Stimulated activated CD4-positive, alpha-beta T cell treated with anti-CD3 and anti-CD28 coated beads, Interleukin-1b, Interleukin-23, amount 100 ng/mL, for 1 hour (primary cell): Measurements from ENCODE around the gene KRT86.
"Not testable (repeated sequence)": the region's sequence is repeated elsewhere in the genome, so short reads cannot be mapped to it uniquely, and the experiment has no call there.

Source experiments
- DNase-seq, 2 donors: peaks; one replicate each; pipeline ENCODE4 v3.0.0-alpha.2; 2020; ENCODE audit warnings: low read depth in 2 of 2

KRT86 gene

DNA sequence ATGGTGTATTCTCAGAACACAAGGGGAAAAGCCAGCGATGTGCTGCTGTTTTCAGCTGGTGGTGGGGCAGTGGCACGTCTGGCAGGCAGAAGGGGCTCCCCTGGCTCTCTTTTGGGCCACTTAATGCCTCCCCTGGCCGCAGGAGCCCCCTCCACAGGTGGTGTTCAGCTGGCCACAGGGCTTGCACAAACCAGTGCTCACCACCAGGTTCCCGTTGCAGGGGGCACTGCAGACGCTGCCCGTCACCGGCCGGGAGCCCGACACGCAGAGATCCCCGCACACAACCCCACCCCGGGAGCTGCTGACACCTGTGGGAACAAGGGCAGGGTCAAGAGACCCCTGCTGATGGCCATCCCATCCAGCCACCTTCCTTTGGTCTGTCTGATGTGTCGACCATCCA, 40.1 kb downstream of the KRT86 start:
- no peak for DNase-seq

DNA sequence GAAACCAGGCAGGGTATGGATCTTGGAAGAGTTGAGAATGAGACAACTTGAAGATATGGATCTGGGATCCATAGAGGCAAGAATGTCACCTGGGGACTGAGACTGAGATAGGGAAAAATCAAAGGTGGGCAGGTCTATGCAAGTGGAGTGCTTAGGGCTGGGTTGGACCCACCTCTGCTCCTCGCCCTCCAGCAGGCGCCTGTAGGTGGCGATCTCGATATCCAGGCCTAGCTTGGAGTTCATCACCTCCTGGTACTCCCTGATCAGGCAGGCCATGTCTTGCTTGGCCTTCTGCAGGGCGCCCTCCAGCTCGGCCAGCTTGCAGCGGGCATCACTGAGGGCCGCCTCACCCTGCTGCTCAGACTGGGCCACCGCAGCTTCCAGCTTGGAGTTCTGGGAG, 41.3 kb downstream of the KRT86 start:
- DNase-seq, result not testable (repeated sequence)

DNA sequence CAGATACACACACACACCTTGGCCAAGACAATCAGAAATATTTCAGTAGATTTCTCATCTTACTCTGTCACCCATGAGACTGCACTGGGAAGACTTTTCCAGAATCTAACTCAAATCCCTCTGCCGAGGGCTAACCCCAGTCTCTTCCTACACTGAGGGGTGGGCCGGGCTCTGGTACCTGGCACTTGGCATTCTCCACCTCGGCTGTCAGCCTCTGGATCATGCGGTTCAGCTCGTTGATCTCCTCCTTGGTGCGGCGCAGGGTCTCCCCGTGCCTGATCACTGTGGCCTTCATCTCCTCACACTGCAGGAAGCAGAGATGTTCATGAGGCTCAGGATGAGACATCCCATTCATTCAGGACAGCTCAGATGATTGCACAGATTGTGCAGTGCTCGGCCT, 41.8 kb downstream of the KRT86 start:
- DNase-seq, result no peak

DNA sequence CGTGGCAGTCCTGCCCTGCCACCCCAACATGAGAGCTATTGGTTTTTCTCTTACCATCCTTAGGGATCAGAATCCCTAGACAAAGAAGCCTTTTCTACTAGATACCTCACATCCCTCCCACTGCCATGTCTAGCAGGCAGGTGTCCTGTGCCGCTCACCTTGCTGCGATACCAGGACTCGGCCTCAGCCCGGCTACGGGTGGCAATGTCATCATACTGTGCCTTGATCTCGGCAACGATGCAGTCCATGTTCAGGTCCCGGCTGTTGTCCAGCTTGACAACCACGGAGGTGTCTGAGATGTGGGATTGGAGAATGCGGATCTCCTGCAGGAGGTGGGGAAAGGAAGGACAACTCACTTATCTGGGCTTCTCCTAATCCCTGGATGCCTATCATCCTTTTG, 42.3 kb downstream of the KRT86 start:
- no peak for DNase-seq

DNA sequence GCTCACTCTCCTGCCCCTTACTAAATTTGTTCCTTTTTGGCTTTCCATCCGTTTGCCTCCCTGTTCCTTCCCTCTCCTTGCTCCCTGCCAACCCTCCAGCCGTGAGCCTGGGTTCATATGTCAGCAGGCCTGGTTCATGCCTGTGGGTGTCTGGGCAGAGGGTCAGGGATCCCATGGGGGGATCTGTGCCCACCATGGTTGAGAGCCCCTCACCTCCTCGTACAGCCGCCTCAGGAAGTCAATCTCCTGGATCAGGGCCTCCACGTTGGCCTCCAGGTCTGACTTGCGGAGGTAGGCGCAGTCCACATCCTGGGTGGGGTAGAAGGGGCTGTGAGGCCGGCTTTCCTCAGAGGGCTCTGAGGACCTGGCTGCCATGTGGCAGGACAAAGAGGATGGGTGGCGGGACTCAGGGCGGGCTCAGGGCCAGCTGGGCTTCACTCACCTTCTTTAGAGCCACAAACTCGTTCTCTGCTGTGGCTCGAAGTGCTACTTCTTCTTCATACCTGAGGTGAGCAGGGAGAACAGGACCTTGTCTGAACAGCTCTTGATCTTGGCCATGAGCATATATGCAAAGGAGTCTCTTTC, 43.1 kb downstream of the KRT86 start:
- DNase-seq, result no peak

DNA sequence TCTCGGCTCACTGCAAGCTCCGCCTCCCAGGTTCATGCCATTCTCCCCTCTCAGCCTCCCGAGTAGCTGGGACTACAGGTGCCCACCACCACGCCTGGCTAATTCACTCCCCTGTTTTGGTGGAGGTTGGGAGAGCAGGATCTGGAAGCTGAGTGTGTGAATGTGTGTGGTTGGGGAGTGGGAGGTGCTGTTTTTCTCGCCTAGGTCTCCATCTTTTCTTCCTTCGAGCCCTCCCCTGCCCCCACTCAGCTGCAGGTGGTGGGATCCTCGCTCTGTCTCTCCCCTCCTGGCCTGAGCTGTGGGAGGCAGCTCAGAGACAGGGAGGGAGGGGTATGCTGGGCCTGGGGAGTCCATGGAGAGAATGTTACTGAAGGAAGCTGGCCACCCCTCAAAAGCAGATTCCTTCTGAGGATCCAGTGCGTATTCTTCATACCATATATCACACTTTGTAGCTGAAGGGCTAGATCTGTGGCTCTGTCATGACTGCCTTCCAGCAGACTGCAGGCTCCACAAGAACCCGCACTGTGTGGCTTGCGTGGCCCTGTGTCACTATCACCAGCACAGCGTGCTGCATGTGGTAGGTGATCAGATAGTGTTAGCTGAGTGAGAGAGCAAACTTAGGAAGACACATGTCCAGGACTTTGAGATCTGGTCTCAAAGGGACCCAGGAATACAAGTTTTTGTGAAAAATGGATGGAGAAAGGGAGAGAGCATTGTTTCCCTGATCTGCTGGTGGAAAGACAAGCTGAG, 44.0 kb downstream of the KRT86 start:
- DNase-seq, result no peak

DNA sequence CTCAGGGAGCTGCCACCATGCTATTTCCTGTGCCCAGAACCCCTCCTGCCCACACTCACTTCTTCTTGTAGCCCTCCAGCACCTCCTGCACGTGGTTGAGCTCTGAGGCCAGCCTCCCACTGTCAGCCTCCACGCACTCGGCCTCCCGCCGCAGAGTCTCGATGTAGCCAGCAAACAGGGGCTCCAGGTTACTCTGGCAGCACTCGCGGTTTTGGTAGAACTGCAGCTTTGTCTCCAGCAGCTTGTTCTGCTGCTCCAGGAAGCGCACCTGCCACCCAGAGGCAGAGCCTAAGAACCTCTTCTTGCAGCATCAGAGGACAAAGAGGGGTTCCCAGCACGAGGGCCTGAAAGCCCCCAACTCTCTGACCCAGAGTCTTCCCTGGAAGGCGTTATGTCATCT, 44.7 kb downstream of the KRT86 start:
- DNase-seq, result no peak

DNA sequence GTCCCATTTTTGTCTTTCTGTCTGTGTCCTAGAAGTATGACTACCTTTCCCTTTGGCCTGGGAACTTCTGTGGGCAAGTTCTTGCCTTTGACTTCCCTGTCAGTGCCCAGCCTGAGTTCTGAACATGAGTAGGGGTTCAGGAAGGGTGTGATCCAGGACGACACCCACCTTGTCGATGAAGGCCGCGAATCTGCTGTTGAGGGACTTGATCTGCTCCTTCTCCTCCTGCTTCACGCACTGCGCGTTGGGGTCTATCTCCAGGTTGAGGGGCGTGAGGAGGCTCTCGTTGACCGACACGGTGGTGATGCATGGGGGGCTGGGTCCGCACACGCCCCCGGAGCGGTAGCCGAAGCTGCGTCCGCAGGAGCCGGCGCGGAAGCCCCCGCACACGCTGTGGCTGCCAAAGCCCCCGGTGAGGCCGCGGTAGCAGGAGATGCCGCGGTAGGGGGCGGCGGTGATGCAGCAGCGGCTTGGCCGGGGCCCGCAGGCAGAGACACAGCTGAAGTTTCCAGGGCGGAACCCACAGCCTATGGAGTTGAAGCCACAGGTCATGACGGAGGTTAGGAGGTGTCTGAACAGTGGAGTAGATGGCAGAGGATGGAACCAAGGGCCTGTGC, 46.4 kb downstream of the KRT86 start, which contains the start of gene KRT83:
TSS of gene KRT83 (minus strand) at position 615 of the 617 bp plus-strand sequence. CDS start at position 552, 63 bp downstream.
- DNase-seq, result no peak

DNA sequence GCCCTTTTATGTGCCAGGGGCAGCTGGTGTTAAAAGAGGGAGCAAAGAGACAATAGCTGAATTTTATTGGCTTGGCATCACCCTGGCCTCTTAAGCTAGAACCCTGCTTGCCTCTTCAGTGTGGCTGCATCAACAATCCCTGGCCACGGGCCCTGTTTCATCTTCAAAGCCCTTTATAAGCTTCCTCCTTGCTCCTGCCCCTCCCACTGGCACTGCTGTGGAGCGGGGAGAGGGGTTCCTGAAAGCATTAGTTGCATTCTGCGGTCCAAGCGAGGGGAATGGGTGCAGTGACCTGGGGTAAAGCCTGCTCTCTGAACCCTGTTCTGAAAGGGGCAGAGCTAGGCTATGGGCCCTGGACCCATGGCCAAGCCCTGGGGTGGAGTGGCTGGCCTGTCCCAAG, 47.0 kb downstream of the KRT86 start:
- DNase-seq, result no peak

DNA sequence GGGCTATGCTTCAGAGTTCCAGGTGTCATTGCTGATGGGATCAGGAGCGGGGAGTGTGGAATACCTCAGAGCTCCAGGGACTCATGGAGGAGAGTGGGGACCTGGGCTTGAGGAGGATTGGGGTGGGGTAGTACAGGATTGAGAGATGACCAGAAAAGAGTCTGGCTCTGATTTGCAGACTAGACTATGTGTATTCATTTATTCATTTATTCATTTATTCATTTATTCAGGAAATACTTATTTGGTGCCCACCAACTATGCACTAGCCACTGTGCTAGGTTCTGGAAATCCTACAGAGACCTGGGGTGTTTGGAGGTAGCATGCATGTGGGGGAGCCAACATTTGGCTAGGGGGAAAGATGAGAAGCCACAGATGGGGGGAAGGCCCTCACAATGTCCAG, 47.6 kb downstream of the KRT86 start:
- DNase-seq, result no peak

DNA sequence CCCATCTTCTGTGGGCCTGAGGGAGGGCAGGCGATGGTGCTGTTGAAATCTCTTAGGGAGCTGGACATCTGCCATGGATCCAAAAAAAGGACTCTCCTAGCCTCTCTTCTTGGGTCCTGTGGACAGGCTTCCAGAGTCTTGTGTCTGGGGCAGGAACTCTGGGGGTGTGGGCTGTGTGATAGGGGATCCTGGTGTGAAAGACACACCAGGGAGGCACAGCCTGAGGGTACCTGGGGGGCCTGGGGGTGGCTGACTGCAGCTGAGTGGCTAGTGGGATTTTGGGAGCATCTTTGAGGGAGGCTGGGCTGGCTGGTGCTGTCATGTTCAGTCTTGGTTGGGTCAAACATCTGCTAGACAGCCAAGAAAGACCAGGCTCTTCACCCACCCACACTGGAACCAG, 48.6 kb downstream of the KRT86 start:
- DNase-seq, result no peak

DNA sequence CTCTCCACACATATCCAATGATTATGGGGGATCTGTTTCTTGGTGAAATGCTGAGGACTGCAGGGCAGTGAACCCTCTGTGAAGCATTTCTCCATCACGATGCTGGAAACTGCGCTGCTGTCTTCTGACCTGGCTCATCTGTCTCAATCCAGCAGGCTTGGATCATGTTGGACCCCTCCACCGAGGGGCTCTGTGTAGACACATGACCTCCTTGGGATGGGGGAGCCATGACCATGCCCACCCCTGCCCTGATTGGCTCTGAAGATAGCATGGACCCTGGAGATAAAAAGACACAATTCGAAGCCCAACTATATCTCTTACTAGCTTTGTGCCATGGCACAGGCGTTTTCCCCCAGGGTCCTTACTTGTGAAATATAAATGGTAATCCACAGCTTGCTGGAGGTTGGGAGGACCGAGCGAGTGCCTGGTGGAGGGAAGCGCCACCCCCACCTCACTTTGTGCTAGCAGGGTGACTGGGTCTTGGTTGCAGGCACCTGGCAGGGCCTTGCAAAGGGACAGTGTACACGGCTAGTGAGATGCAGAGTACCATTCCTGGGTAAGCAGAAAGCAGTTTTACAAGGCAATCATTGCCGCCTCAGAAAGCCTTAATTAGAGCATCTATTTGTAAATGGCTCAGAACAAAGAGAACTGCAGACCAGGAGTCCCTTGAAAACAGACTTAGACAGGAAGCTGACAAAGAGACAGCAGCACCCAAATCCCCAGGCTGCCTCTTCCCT, 49.1 kb downstream of the KRT86 start:
- DNase-seq, result no peak

DNA sequence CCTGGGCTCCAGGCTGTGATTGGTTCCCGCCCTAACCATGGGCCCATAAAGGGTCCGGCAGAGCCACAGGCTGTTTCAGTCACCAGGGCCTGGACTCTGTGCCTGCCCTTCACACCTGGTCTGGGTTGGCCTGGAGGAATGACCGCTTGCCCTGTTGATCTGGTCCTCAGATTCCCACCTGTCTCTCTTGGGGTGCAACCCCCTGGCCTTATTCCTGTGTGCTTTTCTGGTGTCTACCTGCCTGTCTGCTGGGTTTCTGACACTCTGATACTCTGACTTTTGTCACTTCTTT, 49.7 kb downstream of the KRT86 start:
- DNase-seq, result no peak

DNA sequence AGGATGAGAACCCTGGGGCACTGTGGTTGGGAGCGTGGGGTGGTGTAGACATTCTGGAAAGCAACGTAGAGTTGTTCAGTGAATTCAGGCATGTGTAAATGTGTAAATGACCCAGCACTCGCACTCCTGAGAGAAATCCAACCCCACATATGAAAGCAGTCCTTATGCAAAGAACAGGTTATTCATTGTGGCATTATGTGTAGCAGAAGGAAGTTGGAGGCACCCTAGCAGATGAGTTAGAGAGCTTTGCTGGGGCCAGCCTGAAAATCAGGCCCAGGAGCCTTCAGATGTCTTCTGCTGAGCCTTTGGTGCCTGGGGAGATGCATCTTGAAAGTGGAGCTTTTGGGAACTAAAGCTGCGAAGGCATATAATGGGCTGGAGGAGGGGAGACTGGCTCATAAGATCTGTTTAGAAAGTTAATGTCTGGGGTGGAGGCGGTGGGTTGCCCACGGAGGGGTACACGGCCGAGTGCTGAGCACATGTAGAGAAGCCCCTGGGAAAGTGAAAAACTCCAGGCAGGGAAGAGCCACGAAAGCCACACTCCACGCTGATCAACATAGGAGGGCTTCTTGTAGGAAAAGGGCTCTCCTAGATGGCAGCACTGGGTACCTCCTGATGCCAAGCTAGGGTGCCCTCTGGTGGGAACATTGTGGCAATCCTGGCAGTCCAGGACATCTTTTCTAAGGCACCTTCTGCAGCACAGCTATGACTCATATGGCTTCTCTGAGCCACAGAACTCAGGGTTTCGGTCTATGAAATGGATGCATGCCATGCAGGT, 52.8 kb downstream of the KRT86 start:
- DNase-seq, result peak; percentile 47 to 58

DNA sequence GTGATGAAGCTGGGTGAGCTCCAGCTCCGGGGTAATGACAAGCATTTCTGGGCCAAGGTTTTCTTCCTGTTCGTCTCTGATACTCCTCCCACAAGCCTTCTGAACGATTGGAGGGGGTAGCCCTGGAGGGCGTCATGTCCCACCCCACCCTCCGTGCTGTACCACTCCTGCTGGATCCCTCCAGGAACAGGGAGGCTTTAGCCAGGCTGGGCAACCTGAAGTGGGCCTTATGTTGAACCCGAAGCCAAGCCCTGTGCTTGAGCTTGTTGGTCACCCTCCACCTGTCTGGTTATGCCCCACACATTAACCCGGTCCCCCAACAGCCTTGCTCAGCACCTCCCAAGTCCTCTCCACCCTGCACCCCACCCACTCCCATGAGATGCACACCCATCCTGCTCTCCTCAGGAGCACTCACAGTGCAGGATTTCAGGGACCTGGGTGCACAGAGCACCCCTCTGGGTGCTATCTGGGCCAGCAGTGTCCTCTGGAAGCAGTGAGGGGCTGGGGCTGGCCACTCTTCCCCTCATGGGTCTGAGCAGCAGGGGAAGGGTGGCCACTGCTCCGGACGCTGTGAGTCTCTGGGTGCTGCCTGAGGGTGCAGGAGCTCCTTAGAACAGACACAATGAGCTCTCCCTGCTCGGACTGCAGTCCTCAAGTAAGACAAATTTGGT, 53.5 kb downstream of the KRT86 start:
- DNase-seq, result no peak

DNA sequence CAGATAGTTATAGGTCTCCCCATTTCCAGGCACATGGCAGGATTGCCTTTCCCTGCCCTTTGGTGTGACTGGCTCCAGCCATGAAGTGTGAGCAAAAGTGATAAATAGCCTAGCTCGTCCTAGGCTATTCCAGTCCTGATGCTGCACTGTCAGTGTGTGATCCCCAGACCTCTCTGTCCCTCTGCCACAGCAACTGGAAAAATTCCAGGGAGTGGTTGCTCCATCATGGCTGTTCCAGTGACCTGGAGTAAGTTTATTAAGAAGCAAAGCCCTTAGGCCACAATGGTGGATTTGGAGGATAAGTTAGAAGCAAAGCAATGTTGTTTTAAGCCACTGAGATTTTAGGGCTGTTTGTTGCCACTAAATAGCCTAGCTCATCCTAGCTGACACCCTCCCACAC, 56.6 kb downstream of the KRT86 start:
- no peak for DNase-seq

DNA sequence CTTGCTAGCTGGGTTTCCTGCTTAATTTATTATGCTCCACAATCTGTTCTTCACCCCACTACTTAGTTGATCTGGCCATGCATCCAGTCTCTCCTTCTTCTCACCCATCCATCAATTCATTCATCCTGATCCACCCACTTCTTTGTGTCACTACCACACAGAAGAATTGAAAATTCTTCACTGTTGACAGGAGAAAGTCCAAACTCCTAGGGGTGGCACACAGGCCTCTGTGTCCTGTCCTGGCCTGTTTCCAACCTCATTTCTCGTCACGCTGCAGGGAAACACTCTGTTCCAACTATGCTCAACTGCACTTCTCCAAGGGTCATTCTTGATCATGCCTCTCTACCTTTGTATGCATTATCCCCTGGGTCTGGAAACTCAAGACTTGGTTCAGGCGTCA, 57.4 kb downstream of the KRT86 start:
- DNase-seq, result no peak

DNA sequence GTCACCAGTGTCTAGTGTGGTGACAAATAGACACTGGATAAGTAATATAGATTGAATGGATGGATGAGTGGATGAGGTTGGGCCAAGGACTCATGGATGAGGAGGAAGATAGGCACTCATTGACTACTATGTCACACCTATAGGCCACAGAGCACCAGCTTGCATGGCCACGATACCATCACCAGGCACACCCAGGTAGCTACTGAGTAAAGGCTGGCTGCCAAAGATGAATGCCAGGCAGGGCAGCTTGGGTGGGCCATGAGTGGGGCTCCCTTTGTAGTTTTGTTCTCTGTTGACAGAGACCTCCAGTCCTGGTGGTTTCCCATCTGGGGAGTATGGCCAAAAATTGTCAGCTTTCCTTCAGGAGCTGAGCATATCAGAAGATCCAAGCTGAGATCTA, 57.9 kb downstream of the KRT86 start:
- DNase-seq, result no peak

DNA sequence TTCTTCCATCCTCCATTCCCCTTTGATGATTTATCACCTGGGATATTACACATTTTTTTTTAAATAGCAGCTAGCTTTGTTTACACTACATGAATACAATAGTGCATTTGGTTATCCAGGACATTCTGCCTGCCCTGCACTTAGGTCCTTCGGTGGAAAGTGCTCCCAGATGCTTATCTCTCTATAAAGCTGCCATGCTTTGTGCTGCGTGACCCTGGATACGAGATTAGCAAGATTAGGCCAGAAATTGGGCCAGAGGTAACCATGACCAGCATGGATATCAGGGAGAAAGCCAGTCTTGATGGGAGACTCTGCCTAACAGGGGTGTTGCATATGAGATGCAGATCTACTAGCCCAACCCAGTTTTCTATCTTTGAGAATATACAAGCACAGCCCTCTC, 58.9 kb downstream of the KRT86 start:
- no peak for DNase-seq

DNA sequence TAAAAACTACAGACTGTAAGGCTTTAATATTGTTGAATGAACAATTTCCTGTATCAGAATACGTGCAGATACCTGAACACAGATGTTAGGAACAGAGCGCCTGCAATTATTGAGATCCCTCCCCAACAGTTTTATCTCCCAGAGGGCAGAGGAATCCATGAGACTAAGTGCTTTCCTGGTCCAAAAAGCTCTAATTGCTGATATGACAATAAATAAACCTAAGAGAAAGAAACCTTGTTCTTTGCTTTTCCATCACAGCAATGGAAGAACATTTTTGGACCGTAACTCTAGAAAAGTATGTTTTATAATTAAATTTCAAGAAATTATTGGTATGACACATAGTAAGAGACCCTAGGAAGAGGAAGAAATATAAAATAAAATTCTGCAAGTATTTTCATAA, 59.7 kb downstream of the KRT86 start:
- DNase-seq, result no peak

DNA sequence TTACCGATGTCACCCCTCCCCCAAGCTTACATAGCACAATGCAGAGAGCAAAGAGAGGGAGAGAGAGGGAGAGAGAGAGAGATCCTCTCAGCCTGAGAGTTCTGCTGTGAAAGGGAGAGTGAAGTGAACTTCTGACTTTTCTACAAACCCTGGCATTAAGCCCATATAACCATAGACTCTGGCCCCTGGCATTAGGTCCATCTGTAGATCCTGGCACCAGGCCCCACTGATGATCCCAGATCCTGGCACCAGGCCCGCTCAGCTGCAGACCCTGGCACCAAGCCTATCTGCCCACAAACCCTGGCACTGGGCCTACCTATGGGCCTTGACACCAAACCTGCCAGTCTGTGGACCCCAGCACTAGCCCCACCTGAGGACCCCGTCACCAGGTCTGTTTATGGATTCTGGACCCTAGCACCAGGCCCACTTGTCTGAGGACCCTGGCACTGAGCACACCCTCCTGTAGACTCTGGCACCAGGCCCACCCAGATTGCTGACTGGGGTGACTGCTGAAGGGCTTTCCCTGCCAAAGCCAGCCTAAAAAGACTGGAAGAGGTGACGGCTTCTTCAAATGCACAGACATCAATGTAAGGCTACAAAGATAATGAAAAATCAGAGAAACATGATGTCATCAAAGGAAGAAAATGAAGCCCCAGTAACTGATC, 61.3 kb downstream of the KRT86 start:
- DNase-seq, result no peak
